A673 (cell line): ENCODE data around the gene DPP7. TPM values are rescaled to one million over a fixed set of nuclear protein-coding genes. Genes with fewer than 3 reads are reported as not detected.

Experiments used
- BruUV-seq: library from RNA; stranded (reverse); fragments of 400-500 nt; replicated peaks from 2 replicates; lab custom pipeline; 2021; lab: Mats Ljungman, UMichigan
- CTCF ChIA-PET: fragments of 300-600 bp; sonication (Branson Sonifier 250); formaldehyde crosslinking; loops from one replicate; lab custom pipeline; 2022; ENCODE audit warnings: antibody characterized with exemption; lab: Charles Lee
- POLR2A ChIA-PET: fragments of 300-600 bp; sonication (Branson Sonifier 250); formaldehyde crosslinking; loops from one replicate; lab custom pipeline; 2022; ENCODE audit warnings: antibody characterized with exemption; ENCODE audit not compliant: low non-redundant PET; lab: Charles Lee
- DNase-seq: peaks from one replicate; pipeline ENCODE4 v3.0.0-alpha.2; 2015; ENCODE audit warnings: low spot score
- H3K27ac ChIP-seq: fragments of 200-600 bp; sonication (generic); 2 replicates; pipeline ENCODE4 v1.5.1; 2016; ENCODE audit warnings: mixed run types, low read depth, mild to moderate bottlenecking, mixed read lengths, antibody characterized with exemption, low read length; ENCODE audit not compliant: poor library complexity, severe bottlenecking
- H3K27me3 ChIP-seq: fragments of 200-600 bp; sonication (generic); replicated peaks from 2 replicates; pipeline ENCODE4 v1.6.1; 2017; ENCODE audit warnings: mixed run types, low read depth, mild to moderate bottlenecking, mixed read lengths, antibody characterized with exemption, low read length; ENCODE audit not compliant: insufficient read depth, poor library complexity
- H3K36me3 ChIP-seq: fragments of 200-600 bp; sonication (generic); 2 replicates; pipeline ENCODE4 v1.6.1; 2016; ENCODE audit warnings: mixed run types, mild to moderate bottlenecking, mixed read lengths, antibody characterized with exemption, low read length; ENCODE audit not compliant: insufficient read depth, poor library complexity, severe bottlenecking
- H3K4me1 ChIP-seq: fragments of 200-600 bp; sonication (generic); 2 replicates; pipeline ENCODE4 v1.6.1; 2017; ENCODE audit warnings: mixed run types, mild to moderate bottlenecking, mixed read lengths, antibody characterized with exemption, low read length; ENCODE audit not compliant: insufficient read depth, poor library complexity, severe bottlenecking
- H3K4me3 ChIP-seq: fragments of 200-600 bp; sonication (generic); 2 replicates; pipeline ENCODE4 v1.5.1; 2016; ENCODE audit warnings: low read depth, mixed run types, mild to moderate bottlenecking, mixed read lengths, low read length; ENCODE audit not compliant: poor library complexity, severe bottlenecking
- H3K9me3 ChIP-seq: fragments of 200-600 bp; sonication (generic); 2 replicates; pipeline ENCODE4 v1.6.1; 2016; ENCODE audit warnings: mixed run types, low read depth, mild to moderate bottlenecking, mixed read lengths, antibody characterized with exemption, low read length; ENCODE audit not compliant: poor library complexity, severe bottlenecking
- CTCF ChIP-seq: fragments of 300-800, 200-600 bp; sonication (generic); conservative IDR thresholded peaks from 2 replicates; pipeline ENCODE4 v1.5.1; 2017; ENCODE audit warnings: low read depth, mild to moderate bottlenecking, antibody characterized with exemption, low read length, moderate library complexity, mixed read lengths
- EZH2 ChIP-seq: fragments of 200-600 bp; sonication (generic); IDR thresholded peaks from 2 replicates; pipeline ENCODE4 v1.6.1; 2017; ENCODE audit warnings: borderline replicate concordance, low read depth, mild to moderate bottlenecking, mixed read lengths, antibody characterized with exemption, low read length; ENCODE audit not compliant: poor library complexity, severe bottlenecking
- intact Hi-C: fragments of 100-400 bp; cut with micrococcal nuclease; formaldehyde crosslinking; loops from one replicate; pipeline ENCODE4 v1.10.0; 2022; ENCODE audit not compliant: unreplicated experiment
- total RNA-seq: library from RNA; stranded (reverse); gene quantifications from 2 replicates; pipeline ENCODE4 v1.2.3, GENCODE V29; 2021

DPP7 gene
- total RNA-seq, 1 experiment from 2014 or later: 120 TPM

- CTCF ChIA-PET: interaction anchor here (0.6 kb wide), 1 partner anchor 43 kb away, joined by 4 read pairs; no protein-coding TSS in a partner anchor
- POLR2A ChIA-PET: no interaction called here
- Histone ChIP-seq H3K9me3 (no peaks in the 10 kb centered on the region), H3K4me3 (no peak overlapping the region), H3K4me1 (peaks cover 15% of the 10 kb centered on the region), H3K36me3 (no peaks in the 10 kb centered on the region), H3K27ac (no peak overlapping the region), H3K27me3 (no peaks in the 10 kb centered on the region)
- BruUV-seq: no TSS peak
- no peak for TF ChIP-seq CTCF
- TF ChIP-seq EZH2: no peak
- no peak for DNase-seq
- intact Hi-C loops: no loop called here
Measured at GRCh38 chr9:137089232-137089947, 25.1 kb downstream of the DPP7 start.

GRCh38 chr9:137088121-137088520 is 26.4 kb downstream of the DPP7 start:
- ChIA-PET CTCF (interaction anchor here (0.6 kb wide), 1 partner anchor 18 kb away, joined by 6 read pairs; the partner anchor contains the start of gene SAPCD2), POLR2A (no interaction called here)
- TSS peak; percentile 35 for BruUV-seq
- H3K27me3 ChIP-seq: no peaks in the 10 kb centered on the region
- no peaks in the 10 kb centered on the region for H3K9me3 ChIP-seq
- intact Hi-C loops: no loop called here
- H3K4me3 ChIP-seq: peak overlapping the region; percentile 67
- H3K36me3 ChIP-seq: no peaks in the 10 kb centered on the region
- TF ChIP-seq CTCF: no peak
- TF ChIP-seq EZH2: no peak
- H3K27ac ChIP-seq: no peak overlapping the region
- peaks cover 23% of the 10 kb centered on the region for H3K4me1 ChIP-seq
- no peak for DNase-seq

GRCh38 chr9:137087409-137087925 is 27.1 kb downstream of the DPP7 start:
- TF ChIP-seq EZH2 (no peak), CTCF (no peak)
- POLR2A ChIA-PET: interaction anchor here (0.6 kb wide), 1 partner anchor 147 kb away, joined by 4 read pairs; no protein-coding TSS in a partner anchor
- CTCF ChIA-PET: interaction anchor here (0.6 to 1.3 kb wide), 5 partner anchors 17 to 149 kb away, joined by 3 to 6 read pairs (median 3); partner anchors contain the start of gene SAPCD2
- BruUV-seq: no TSS peak
- H3K4me3 ChIP-seq: peak overlapping the region; percentile 67
- H3K27me3 ChIP-seq: no peaks in the 10 kb centered on the region
- no peaks in the 10 kb centered on the region for H3K36me3 ChIP-seq
- intact Hi-C loops: no loop called here
- DNase-seq: no peak
- H3K4me1 ChIP-seq: peaks cover 25% of the 10 kb centered on the region
- H3K9me3 ChIP-seq: no peaks in the 10 kb centered on the region
- peak overlapping the region; percentile 79 for H3K27ac ChIP-seq
